Measurements from ENCODE around the gene CCDC106. TPM values are rescaled to one million over a fixed set of nuclear protein-coding genes. Genes with fewer than 3 reads are reported as not detected.

The CCDC106 gene
- 8.7 TPM for polyA plus RNA-seq (2013, experiment 1 of 2)
- 12.6 TPM for polyA plus RNA-seq (2013, experiment 2 of 2)

GRCh38 chr19:55647732-55648584, at the start of gene CCDC106:
TSS of gene CCDC106 (plus strand) at chr19:55648212. CDS start at chr19:55649047, 835 bp downstream.
- Histone ChIP-seq H3K9me3 (ENCODE audit: insufficient read depth, low read depth, low read length) (no peaks in the 10 kb centered on the region), H3K9ac (ENCODE audit: low read depth, low read length) (peak within 1 kb of the TSS; percentile 90), H3K27me3 (ENCODE audit: insufficient read depth, low read length) (no peaks in the 10 kb centered on the region), H3K4me1 (ENCODE audit: insufficient read depth, low read length) (peaks cover 2% of the 10 kb centered on the region; the same call in 1 of the 2 replicates), H3K36me3 (ENCODE audit: insufficient read depth, low read length) (peaks cover 14% of the 10 kb centered on the region), H3K27ac (ENCODE audit: low read depth, low read length) (peak within 1 kb of the TSS; percentile 85), H3K4me3 (ENCODE audit: low read length) (peak within 1 kb of the TSS; percentile 76)
- under 1% methylated on average over 80 of the region's 87 CpGs for WGBS

DNA sequence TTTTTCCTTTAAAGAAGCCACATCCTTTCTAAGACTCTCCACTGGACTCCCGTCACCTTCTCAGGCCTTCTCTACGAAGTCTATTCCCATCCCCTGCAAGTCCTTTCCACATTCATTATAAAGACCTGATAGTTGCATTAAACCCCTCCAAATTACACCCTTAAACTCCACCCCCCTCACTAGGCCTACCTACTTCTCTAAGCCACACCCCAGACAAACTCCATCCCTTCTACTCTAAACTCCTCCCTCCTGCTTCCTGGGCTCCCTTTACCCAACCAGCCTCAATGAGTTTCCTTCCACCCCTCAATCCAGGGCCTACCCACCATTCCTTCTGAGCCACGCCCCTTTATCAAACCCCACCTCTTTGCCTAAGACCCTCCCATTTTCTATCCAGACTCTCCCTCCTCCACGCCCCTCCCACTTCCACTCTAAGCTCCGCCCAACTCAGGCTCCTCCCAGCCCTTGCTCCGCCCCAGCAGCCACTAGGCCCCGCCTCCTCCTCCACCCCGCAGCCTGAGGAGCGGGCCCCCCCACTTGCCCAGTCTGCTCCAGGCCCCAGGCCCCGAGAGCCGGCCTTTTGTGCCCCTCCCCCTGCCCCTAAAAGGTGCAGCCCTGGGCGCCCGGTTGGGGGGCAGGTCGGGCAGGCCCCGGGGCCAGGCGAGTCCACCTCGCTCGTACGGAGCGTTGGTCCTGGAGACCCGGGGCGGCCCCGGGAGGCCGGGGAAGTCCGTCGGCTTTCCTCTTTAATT, 49.1 kb upstream of the CCDC106 start:
- H3K4me3 ChIP-seq (ENCODE audit: low read length), result peak overlapping the region; percentile 79
- no peaks in the 10 kb centered on the region for H3K27me3 ChIP-seq (ENCODE audit: insufficient read depth, low read length)
- H3K36me3 ChIP-seq (ENCODE audit: insufficient read depth, low read length), result peaks cover 26% of the 10 kb centered on the region
- H3K9ac ChIP-seq (ENCODE audit: low read depth, low read length), result peak overlapping the region; percentile 99
- no peaks in the 10 kb centered on the region for H3K9me3 ChIP-seq (ENCODE audit: insufficient read depth, low read depth, low read length)
- 6% methylated on average over 26 of the region's 26 CpGs for WGBS
- peak overlapping the region; percentile 99 for H3K27ac ChIP-seq (ENCODE audit: low read depth, low read length)
- H3K4me1 ChIP-seq (ENCODE audit: insufficient read depth, low read length), result peaks cover 8% of the 10 kb centered on the region

DNA sequence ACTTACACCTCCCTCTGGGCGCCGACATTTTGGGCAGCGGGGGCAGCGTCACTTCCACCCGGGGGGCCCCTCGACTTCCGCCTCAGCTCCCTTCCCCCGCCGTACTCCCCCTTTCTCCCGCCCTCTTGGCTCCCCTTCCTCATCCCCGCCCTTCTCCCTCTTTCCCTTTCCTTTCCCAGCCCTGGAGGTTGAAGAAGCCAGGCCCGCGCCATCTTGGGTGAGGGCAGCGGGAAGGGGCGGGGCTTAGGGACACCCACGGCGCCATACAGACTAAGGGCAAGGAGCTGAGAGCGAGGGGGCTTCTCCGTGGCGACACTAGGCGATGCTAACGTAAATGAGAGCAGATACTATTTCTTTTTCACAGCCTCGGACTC, 48.6 kb upstream of the CCDC106 start, which contains the start of gene FIZ1:
Gene FIZ1 (minus strand): TSS at position 50 of the 374 bp plus-strand sequence. CDS start 1,652 bp downstream, outside the sequence.
- Histone ChIP-seq H3K4me1 (ENCODE audit: insufficient read depth, low read length) (peaks cover 8% of the 10 kb centered on the region), H3K9ac (ENCODE audit: low read depth, low read length) (peak within 1 kb of the TSS; percentile 99), H3K4me3 (ENCODE audit: low read length) (peak within 1 kb of the TSS; percentile 79), H3K27ac (ENCODE audit: low read depth, low read length) (peak within 1 kb of the TSS; percentile 99), H3K27me3 (ENCODE audit: insufficient read depth, low read length) (no peaks in the 10 kb centered on the region), H3K9me3 (ENCODE audit: insufficient read depth, low read depth, low read length) (no peaks in the 10 kb centered on the region), H3K36me3 (ENCODE audit: insufficient read depth, low read length) (peaks cover 26% of the 10 kb centered on the region)
- WGBS, result under 1% methylated on average over 23 of the region's 23 CpGs

GRCh38 chr19:55599842-55600661, 48.0 kb upstream of the CCDC106 start, which contains the start of gene ZNF524:
TSS of gene ZNF524 (plus strand) at chr19:55600288. CDS start at chr19:55602113, 1,825 bp downstream.
- peak within 1 kb of the TSS; percentile 79 for H3K4me3 ChIP-seq (ENCODE audit: low read length)
- under 1% methylated on average over 85 of the region's 97 CpGs for WGBS
- H3K9me3 ChIP-seq (ENCODE audit: insufficient read depth, low read depth, low read length), result no peaks in the 10 kb centered on the region
- H3K4me1 ChIP-seq (ENCODE audit: insufficient read depth, low read length), result peaks cover 8% of the 10 kb centered on the region
- H3K27me3 ChIP-seq (ENCODE audit: insufficient read depth, low read length), result no peaks in the 10 kb centered on the region
- peak within 1 kb of the TSS; percentile 99 for H3K9ac ChIP-seq (ENCODE audit: low read depth, low read length)
- H3K27ac ChIP-seq (ENCODE audit: low read depth, low read length), result peak within 1 kb of the TSS; percentile 99
- H3K36me3 ChIP-seq (ENCODE audit: insufficient read depth, low read length), result peaks cover 21% of the 10 kb centered on the region

- 18% methylated on average over 10 of the region's 15 CpGs for WGBS
- Histone ChIP-seq H3K9ac (ENCODE audit: low read depth, low read length) (peak overlapping the region; percentile 67; the same call in 1 of the 2 replicates), H3K36me3 (ENCODE audit: insufficient read depth, low read length) (peaks cover 15% of the 10 kb centered on the region), H3K4me3 (ENCODE audit: low read length) (peak overlapping the region; percentile 79), H3K27me3 (ENCODE audit: insufficient read depth, low read length) (no peaks in the 10 kb centered on the region), H3K27ac (ENCODE audit: low read depth, low read length) (peak overlapping the region; percentile 99), H3K9me3 (ENCODE audit: insufficient read depth, low read depth, low read length) (no peaks in the 10 kb centered on the region), H3K4me1 (ENCODE audit: insufficient read depth, low read length) (peaks cover 8% of the 10 kb centered on the region)
These were observed 47.4 kb upstream of the CCDC106 start for GRCh38 chr19:55600662-55601028.

GRCh38 chr19:55601084-55601483, 46.9 kb upstream of the CCDC106 start:
- peak overlapping the region; percentile 67; the same call in 1 of the 2 replicates for H3K9ac ChIP-seq (ENCODE audit: low read depth, low read length)
- H3K9me3 ChIP-seq (ENCODE audit: insufficient read depth, low read depth, low read length), result no peaks in the 10 kb centered on the region
- peaks cover 11% of the 10 kb centered on the region for H3K36me3 ChIP-seq (ENCODE audit: insufficient read depth, low read length)
- H3K27me3 ChIP-seq (ENCODE audit: insufficient read depth, low read length), result no peaks in the 10 kb centered on the region
- peaks cover 8% of the 10 kb centered on the region for H3K4me1 ChIP-seq (ENCODE audit: insufficient read depth, low read length)
- H3K4me3 ChIP-seq (ENCODE audit: low read length), result peak overlapping the region; percentile 79
- WGBS, result 93% methylated on average over 4 of the region's 4 CpGs
- H3K27ac ChIP-seq (ENCODE audit: low read depth, low read length), result no peak overlapping the region

DNA sequence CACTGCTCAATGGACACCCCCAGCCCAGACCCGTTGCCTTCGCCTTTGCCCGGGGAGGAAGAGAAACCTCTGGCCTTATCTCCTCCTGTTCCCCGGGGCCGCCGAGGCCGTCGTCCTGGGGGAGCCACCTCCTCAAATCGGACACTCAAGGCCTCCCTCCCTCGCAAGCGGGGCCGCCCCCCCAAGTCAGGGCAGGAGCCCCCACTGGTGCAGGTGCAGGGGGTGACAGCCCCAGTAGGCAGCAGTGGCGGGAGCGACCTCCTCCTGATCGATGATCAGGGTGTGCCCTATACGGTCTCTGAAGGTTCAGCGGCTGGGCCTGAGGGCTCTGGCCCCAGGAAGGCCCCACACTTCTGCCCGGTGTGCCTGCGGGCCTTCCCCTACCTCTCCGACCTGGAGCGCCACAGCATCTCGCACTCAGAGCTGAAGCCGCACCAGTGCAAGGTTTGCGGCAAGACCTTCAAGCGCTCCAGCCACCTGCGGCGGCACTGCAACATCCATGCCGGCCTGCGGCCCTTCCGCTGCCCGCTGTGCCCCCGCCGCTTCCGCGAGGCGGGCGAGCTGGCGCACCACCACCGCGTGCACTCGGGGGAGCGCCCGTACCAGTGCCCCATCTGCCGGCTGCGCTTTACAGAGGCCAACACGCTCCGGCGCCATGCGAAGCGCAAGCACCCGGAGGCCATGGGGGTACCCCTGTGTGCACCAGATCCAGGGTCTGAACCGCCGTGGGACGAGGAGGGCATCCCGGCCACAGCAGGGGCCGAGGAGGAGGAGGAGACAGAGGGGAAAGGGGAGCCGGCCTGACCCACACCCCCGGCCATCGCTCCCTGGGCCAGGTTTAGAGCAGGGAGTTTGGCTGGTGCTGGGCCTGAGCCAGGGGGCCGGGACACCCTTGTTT, 45.7 kb upstream of the CCDC106 start:
- peaks cover 6% of the 10 kb centered on the region for H3K36me3 ChIP-seq (ENCODE audit: insufficient read depth, low read length)
- H3K9ac ChIP-seq (ENCODE audit: low read depth, low read length), result no peak overlapping the region
- no peak overlapping the region for H3K27ac ChIP-seq (ENCODE audit: low read depth, low read length)
- WGBS, result 95% methylated on average over 60 of the region's 60 CpGs
- no peaks in the 10 kb centered on the region for H3K9me3 ChIP-seq (ENCODE audit: insufficient read depth, low read depth, low read length)
- H3K4me3 ChIP-seq (ENCODE audit: low read length), result no peak overlapping the region
- no peaks in the 10 kb centered on the region for H3K27me3 ChIP-seq (ENCODE audit: insufficient read depth, low read length)
- peaks cover 14% of the 10 kb centered on the region for H3K4me1 ChIP-seq (ENCODE audit: insufficient read depth, low read length)

GRCh38 chr19:55603115-55603514, 44.9 kb upstream of the CCDC106 start:
- Histone ChIP-seq H3K9ac (ENCODE audit: low read depth, low read length) (no peak overlapping the region), H3K27ac (ENCODE audit: low read depth, low read length) (no peak overlapping the region), H3K4me1 (ENCODE audit: insufficient read depth, low read length) (peaks cover 14% of the 10 kb centered on the region)

DNA sequence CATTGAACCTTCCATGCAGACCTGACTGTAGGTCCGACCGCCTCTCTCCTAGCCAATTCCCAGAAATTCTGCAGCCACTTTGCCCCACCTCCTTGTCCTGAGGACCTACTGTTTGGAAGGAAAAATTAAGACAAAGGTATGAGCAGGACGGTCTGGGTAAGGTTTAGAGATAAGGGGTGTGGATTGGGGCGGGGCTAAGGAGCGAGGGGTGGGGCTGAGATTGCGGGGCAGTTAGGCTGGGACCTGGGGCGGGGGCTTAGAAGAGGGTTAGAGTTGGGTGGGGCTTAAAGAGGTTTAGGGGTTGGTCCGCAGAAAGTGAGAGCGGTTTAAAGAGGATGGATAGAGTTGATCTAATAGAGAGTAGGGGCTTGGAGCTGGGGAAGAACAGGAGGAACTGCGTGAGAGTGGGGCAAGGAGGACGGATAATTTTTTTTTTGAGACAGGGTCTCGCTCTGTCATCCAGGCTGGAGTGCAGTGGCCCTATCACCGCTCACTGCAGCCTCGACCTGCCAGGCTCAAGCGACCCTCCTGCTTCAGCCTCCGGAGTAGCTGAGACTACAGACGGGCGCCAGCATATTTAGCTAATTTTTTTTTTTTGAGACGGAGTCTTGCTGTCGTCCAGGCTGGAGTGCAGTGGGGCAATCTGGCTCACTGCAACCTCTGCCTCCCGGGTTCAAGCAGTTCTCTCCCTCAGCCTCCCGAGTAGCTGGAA, 44.3 kb upstream of the CCDC106 start:
- Histone ChIP-seq H3K4me1 (ENCODE audit: insufficient read depth, low read length) (peaks cover 8% of the 10 kb centered on the region; the same call in 1 of the 2 replicates), H3K4me3 (ENCODE audit: low read length) (no peak overlapping the region; the same call in 1 of the 2 replicates), H3K9me3 (ENCODE audit: insufficient read depth, low read depth, low read length) (no peaks in the 10 kb centered on the region), H3K36me3 (ENCODE audit: insufficient read depth, low read length) (peaks cover 12% of the 10 kb centered on the region; the same call in 1 of the 2 replicates), H3K27me3 (ENCODE audit: insufficient read depth, low read length) (no peaks in the 10 kb centered on the region), H3K27ac (ENCODE audit: low read depth, low read length) (no peak overlapping the region), H3K9ac (ENCODE audit: low read depth, low read length) (no peak overlapping the region)
- 88% methylated on average over 22 of the region's 22 CpGs for WGBS

More at GRCh38 chr19:55603115-55603514, 44.9 kb upstream of the CCDC106 start:
- no peak overlapping the region for H3K4me3 ChIP-seq (ENCODE audit: low read length)
- no peaks in the 10 kb centered on the region for H3K27me3 ChIP-seq (ENCODE audit: insufficient read depth, low read length)
- peaks cover 12% of the 10 kb centered on the region; the same call in 1 of the 2 replicates for H3K36me3 ChIP-seq (ENCODE audit: insufficient read depth, low read length)
- H3K9me3 ChIP-seq (ENCODE audit: insufficient read depth, low read depth, low read length), result no peaks in the 10 kb centered on the region
- WGBS, result 94% methylated on average over 21 of the region's 21 CpGs
